A673 (cell line): ENCODE results near the gene ENAH. TPM values are rescaled to one million over a fixed set of nuclear protein-coding genes. Genes with fewer than 3 reads are reported as not detected.
A peak's percentile ranks its signal among the peaks of the same experiment; 100 is the strongest.

Experiments used
- BruUV-seq: library from RNA; stranded (reverse); fragments of 400-500 nt; replicated peaks from 2 replicates; lab custom pipeline; 2021; lab: Mats Ljungman, UMichigan
- CTCF ChIA-PET: fragments of 300-600 bp; sonication (Branson Sonifier 250); formaldehyde crosslinking; loops from one replicate; lab custom pipeline; 2022; ENCODE audit warnings: antibody characterized with exemption; lab: Charles Lee
- POLR2A ChIA-PET: fragments of 300-600 bp; sonication (Branson Sonifier 250); formaldehyde crosslinking; loops from one replicate; lab custom pipeline; 2022; ENCODE audit warnings: antibody characterized with exemption; ENCODE audit not compliant: low non-redundant PET; lab: Charles Lee
- DNase-seq: peaks from one replicate; pipeline ENCODE4 v3.0.0-alpha.2; 2015; ENCODE audit warnings: low spot score
- H3K27ac ChIP-seq: fragments of 200-600 bp; sonication (generic); 2 replicates; pipeline ENCODE4 v1.5.1; 2016; ENCODE audit warnings: mixed run types, low read depth, mild to moderate bottlenecking, mixed read lengths, antibody characterized with exemption, low read length; ENCODE audit not compliant: poor library complexity, severe bottlenecking
- H3K27me3 ChIP-seq: fragments of 200-600 bp; sonication (generic); replicated peaks from 2 replicates; pipeline ENCODE4 v1.6.1; 2017; ENCODE audit warnings: mixed run types, low read depth, mild to moderate bottlenecking, mixed read lengths, antibody characterized with exemption, low read length; ENCODE audit not compliant: insufficient read depth, poor library complexity
- H3K36me3 ChIP-seq: fragments of 200-600 bp; sonication (generic); 2 replicates; pipeline ENCODE4 v1.6.1; 2016; ENCODE audit warnings: mixed run types, mild to moderate bottlenecking, mixed read lengths, antibody characterized with exemption, low read length; ENCODE audit not compliant: insufficient read depth, poor library complexity, severe bottlenecking
- H3K4me1 ChIP-seq: fragments of 200-600 bp; sonication (generic); 2 replicates; pipeline ENCODE4 v1.6.1; 2017; ENCODE audit warnings: mixed run types, mild to moderate bottlenecking, mixed read lengths, antibody characterized with exemption, low read length; ENCODE audit not compliant: insufficient read depth, poor library complexity, severe bottlenecking
- H3K4me3 ChIP-seq: fragments of 200-600 bp; sonication (generic); 2 replicates; pipeline ENCODE4 v1.5.1; 2016; ENCODE audit warnings: low read depth, mixed run types, mild to moderate bottlenecking, mixed read lengths, low read length; ENCODE audit not compliant: poor library complexity, severe bottlenecking
- H3K9me3 ChIP-seq: fragments of 200-600 bp; sonication (generic); 2 replicates; pipeline ENCODE4 v1.6.1; 2016; ENCODE audit warnings: mixed run types, low read depth, mild to moderate bottlenecking, mixed read lengths, antibody characterized with exemption, low read length; ENCODE audit not compliant: poor library complexity, severe bottlenecking
- EZH2 ChIP-seq: fragments of 200-600 bp; sonication (generic); IDR thresholded peaks from 2 replicates; pipeline ENCODE4 v1.6.1; 2017; ENCODE audit warnings: borderline replicate concordance, low read depth, mild to moderate bottlenecking, mixed read lengths, antibody characterized with exemption, low read length; ENCODE audit not compliant: poor library complexity, severe bottlenecking
- intact Hi-C: fragments of 100-400 bp; cut with micrococcal nuclease; formaldehyde crosslinking; loops from one replicate; pipeline ENCODE4 v1.10.0; 2022; ENCODE audit not compliant: unreplicated experiment
- total RNA-seq: library from RNA; stranded (reverse); gene quantifications from 2 replicates; pipeline ENCODE4 v1.2.3, GENCODE V29; 2021
- TF ChIP-seq, protein P1 (sequence below): fragments of 300-800, 200-600 bp; sonication (generic); conservative IDR thresholded peaks from 2 replicates; pipeline ENCODE4 v1.5.1; 2017; ENCODE audit warnings: low read depth, mild to moderate bottlenecking, antibody characterized with exemption, low read length, moderate library complexity, mixed read lengths

Gene ENAH
- total RNA-seq, 1 experiment from 2014 or later = 186 TPM

GRCh38 chr1:225446595-225446960 is 206.3 kb downstream of the ENAH start:
- H3K27ac ChIP-seq = no peak overlapping the region
- no peaks in the 10 kb centered on the region for H3K36me3 ChIP-seq
- ChIA-PET CTCF (no interaction called here), POLR2A (no interaction called here)
- DNase-seq = no peak
- no peak overlapping the region for H3K4me3 ChIP-seq
- no TSS peak for BruUV-seq
- TF ChIP-seq EZH2 = no peak
- TF ChIP-seq, protein P1, sequence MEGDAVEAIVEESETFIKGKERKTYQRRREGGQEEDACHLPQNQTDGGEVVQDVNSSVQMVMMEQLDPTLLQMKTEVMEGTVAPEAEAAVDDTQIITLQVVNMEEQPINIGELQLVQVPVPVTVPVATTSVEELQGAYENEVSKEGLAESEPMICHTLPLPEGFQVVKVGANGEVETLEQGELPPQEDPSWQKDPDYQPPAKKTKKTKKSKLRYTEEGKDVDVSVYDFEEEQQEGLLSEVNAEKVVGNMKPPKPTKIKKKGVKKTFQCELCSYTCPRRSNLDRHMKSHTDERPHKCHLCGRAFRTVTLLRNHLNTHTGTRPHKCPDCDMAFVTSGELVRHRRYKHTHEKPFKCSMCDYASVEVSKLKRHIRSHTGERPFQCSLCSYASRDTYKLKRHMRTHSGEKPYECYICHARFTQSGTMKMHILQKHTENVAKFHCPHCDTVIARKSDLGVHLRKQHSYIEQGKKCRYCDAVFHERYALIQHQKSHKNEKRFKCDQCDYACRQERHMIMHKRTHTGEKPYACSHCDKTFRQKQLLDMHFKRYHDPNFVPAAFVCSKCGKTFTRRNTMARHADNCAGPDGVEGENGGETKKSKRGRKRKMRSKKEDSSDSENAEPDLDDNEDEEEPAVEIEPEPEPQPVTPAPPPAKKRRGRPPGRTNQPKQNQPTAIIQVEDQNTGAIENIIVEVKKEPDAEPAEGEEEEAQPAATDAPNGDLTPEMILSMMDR = no peak
- H3K9me3 ChIP-seq = no peaks in the 10 kb centered on the region
- peaks cover 22% of the 10 kb centered on the region for H3K4me1 ChIP-seq
- intact Hi-C loops = no loop called here
- no peaks in the 10 kb centered on the region for H3K27me3 ChIP-seq

- peaks cover 27% of the 10 kb centered on the region for H3K4me1 ChIP-seq
- no peak for DNase-seq
- BruUV-seq = no TSS peak
- H3K4me3 ChIP-seq = no peak overlapping the region
- no peaks in the 10 kb centered on the region for H3K27me3 ChIP-seq
- no peaks in the 10 kb centered on the region for H3K36me3 ChIP-seq
- ChIA-PET CTCF (no interaction called here), POLR2A (interaction anchor here (0.6 kb wide), 1 partner anchor 616 kb away, joined by 3 read pairs; no protein-coding TSS in a partner anchor)
- intact Hi-C loops = no loop called here
- H3K27ac ChIP-seq = peak overlapping the region; percentile 70
- TF ChIP-seq EZH2 = no peak
- TF ChIP-seq, protein P1 = no peak
- no peaks in the 10 kb centered on the region for H3K9me3 ChIP-seq
Measured at GRCh38 chr1:225445639-225446594, 207.0 kb downstream of the ENAH start.

DNA sequence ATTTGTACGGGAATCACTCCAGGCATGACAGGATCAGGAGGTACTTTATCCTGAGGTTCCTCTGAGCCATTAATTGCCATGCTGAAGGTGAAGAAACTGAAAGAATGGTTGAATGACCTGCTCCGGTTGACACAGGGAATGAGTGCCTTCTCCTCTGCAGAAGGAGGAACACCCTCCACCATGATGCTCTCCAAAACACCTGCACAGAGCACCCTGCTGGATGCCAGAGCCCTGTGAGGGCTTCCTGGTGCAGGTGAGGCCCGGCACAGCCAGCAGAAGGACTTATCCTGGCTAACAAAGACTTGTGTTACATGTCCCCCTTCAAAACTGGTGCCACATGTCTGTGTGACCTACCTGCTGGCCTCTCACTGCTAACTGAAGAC is 210.8 kb downstream of the ENAH start:
- ChIA-PET CTCF (no interaction called here), POLR2A (interaction anchor here (0.6 to 0.7 kb wide), 2 partner anchors 12 to 214 kb away, joined by 6 read pairs; no protein-coding TSS in a partner anchor)
- TF ChIP-seq EZH2 = no peak
- TF ChIP-seq, protein P1 = no peak
- Histone ChIP-seq H3K27ac (no peak overlapping the region), H3K9me3 (no peaks in the 10 kb centered on the region), H3K4me1 (peaks cover 27% of the 10 kb centered on the region), H3K4me3 (no peak overlapping the region), H3K27me3 (no peaks in the 10 kb centered on the region), H3K36me3 (no peaks in the 10 kb centered on the region)
- intact Hi-C loops = no loop called here
- no TSS peak for BruUV-seq
- no peak for DNase-seq
